Panc1 (cell line): Measurements from ENCODE around the gene PRMT5. TPM values are rescaled to one million over a fixed set of nuclear protein-coding genes. Genes with fewer than 3 reads are reported as not detected.

Experiments
- ATAC-seq: fragments of 200-7000 bp; cut with Tn5 transposase; 2 replicates; pipeline ENCODE4 v1.9.1; 2020; ENCODE audit warnings: mild to moderate bottlenecking, moderate library complexity
- BruUV-seq: library from RNA; stranded (reverse); fragments of 400-500 nt; replicated peaks from 2 replicates; lab custom pipeline; 2021; lab: Mats Ljungman, UMichigan
- CTCF ChIA-PET: fragments of 300-600 bp; sonication (Branson Sonifier 250); formaldehyde crosslinking; loops from one replicate; lab custom pipeline; 2022; ENCODE audit warnings: antibody characterized with exemption; lab: Charles Lee
- POLR2A ChIA-PET: fragments of 300-600 bp; sonication (Branson Sonifier 250); formaldehyde crosslinking; loops from one replicate; lab custom pipeline; 2022; ENCODE audit warnings: antibody characterized with exemption; lab: Charles Lee
- DNase-seq: peaks from one replicate; pipeline ENCODE4 v3.0.0-alpha.2; 2010; ENCODE audit warnings: low read depth, low spot score
- H3K27ac ChIP-seq: 2 replicates; pipeline ENCODE4 v1.5.1; 2011; ENCODE audit warnings: mild to moderate bottlenecking, low read length, inconsistent platforms
- H3K27me3 ChIP-seq: fragments of 200-500 bp; sonication (Bioruptor generic); 2 replicates; pipeline ENCODE4 v1.6.0; 2014; ENCODE audit warnings: low read length, inconsistent platforms; ENCODE audit not compliant: control insufficient read depth, insufficient read depth
- H3K36me3 ChIP-seq: fragments of 200-500 bp; sonication (Bioruptor generic); 2 replicates; pipeline ENCODE4 v1.5.1; 2014; ENCODE audit warnings: inconsistent platforms, mild to moderate bottlenecking, low read length, moderate library complexity; ENCODE audit not compliant: control insufficient read depth, insufficient read depth
- H3K4me1 ChIP-seq: 2 replicates; pipeline ENCODE4 v1.5.1; 2011; ENCODE audit warnings: inconsistent platforms, mild to moderate bottlenecking, low read length, moderate library complexity; ENCODE audit not compliant: control insufficient read depth, insufficient read depth
- H3K4me3 ChIP-seq, 2 experiments: 2 replicates each; pipeline ENCODE4 v1.5.1; 2011 to 2012; ENCODE audit warnings: low read depth in 2 of 2, low read length in 2 of 2, mild to moderate bottlenecking in 2 of 2, inconsistent platforms in 1 of 2, moderate library complexity in 1 of 2
- H3K9me3 ChIP-seq: fragments of 200-500 bp; sonication (Bioruptor generic); 2 replicates; pipeline ENCODE4 v1.5.1; 2014; ENCODE audit warnings: low read depth, mild to moderate bottlenecking, inconsistent platforms, low read length, moderate library complexity; ENCODE audit not compliant: control insufficient read depth, insufficient read depth
- POLR2AphosphoS5 ChIP-seq: IDR thresholded peaks from 2 replicates; pipeline ENCODE4 v1.6.1; 2012; ENCODE audit warnings: mild to moderate bottlenecking, low read depth, low read length, moderate library complexity
- SIN3A ChIP-seq: IDR thresholded peaks from 2 replicates; pipeline ENCODE4 v1.6.1; 2012; ENCODE audit warnings: low read depth, mild to moderate bottlenecking, low read length, moderate library complexity, borderline replicate concordance; ENCODE audit not compliant: insufficient read depth
- TCF7L2 ChIP-seq: IDR thresholded peaks from 2 replicates; pipeline ENCODE4 v1.6.1; 2011; ENCODE audit warnings: mild to moderate bottlenecking, low read depth, low read length, inconsistent platforms
- in situ Hi-C: cut with HindIII; loops from 2 replicates; pipeline ENCODE4 v1.10.0; 2016; ENCODE audit warnings: low sequenced_read_pairs, low pct_unique_long_range_greater_than_20kb
- intact Hi-C: fragments of 100-400 bp; cut with micrococcal nuclease; formaldehyde crosslinking; loops from one replicate; pipeline ENCODE4 v1.10.0; 2022; ENCODE audit not compliant: unreplicated experiment
- total RNA-seq: library from RNA; stranded (reverse); gene quantifications from one replicate; pipeline ENCODE4 v1.2.1, GENCODE V29; 2021; ENCODE audit not compliant: unreplicated experiment
- TF ChIP-seq, protein P1 (sequence below): fragments of 450-650 bp; IDR thresholded peaks from 2 replicates; pipeline ENCODE4 v1.5.1; 2017; ENCODE audit warnings: mild to moderate bottlenecking
- TF ChIP-seq, protein P2 (sequence below), 2 experiments: IDR thresholded peaks; 2 replicates each; pipeline ENCODE4 v1.6.1; 2011 to 2012; ENCODE audit warnings: low read depth in 2 of 2, control low read depth in 1 of 2, low read length in 1 of 2, mild to moderate bottlenecking in 1 of 2, moderate library complexity in 1 of 2; ENCODE audit not compliant: insufficient read depth in 1 of 2

PRMT5 gene
- total RNA-seq, 1 experiment from 2014 or later = 108 TPM

DNA sequence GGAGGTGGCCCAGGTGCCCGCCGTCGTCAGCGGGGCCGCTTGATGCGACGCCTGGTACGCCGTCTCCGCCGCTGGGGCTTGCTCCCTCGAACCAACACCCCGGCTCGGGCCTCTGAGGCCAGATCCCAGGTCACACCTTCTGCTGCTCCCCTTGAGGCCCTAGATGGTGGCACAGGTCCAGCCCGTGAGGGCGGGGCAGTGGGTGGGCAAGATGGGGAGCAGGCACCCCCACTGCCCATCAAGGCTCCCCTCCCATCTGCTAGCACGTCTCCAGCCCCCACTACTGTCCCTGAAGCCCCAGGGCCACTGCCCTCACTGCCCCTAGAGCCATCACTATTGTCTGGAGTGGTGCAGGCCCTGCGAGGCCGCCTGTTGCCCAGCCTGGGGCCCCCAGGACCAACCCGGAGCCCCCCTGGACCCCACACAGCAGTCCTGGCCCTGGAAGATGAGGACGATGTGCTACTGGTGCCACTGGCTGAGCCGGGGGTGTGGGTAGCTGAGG, 52.1 kb downstream of the PRMT5 start:
- CTCF ChIA-PET = no interaction called here
- no peak overlapping the region for H3K4me3 ChIP-seq
- DNase-seq = no peak
- no peaks in the 10 kb centered on the region for H3K9me3 ChIP-seq
- H3K36me3 ChIP-seq = no peaks in the 10 kb centered on the region; the same call in none of the 2 replicates
- intact Hi-C loops = no loop called here
- no TSS peak for BruUV-seq
- no peaks in the 10 kb centered on the region for H3K27me3 ChIP-seq
- H3K4me1 ChIP-seq = no peaks in the 10 kb centered on the region
- POLR2A ChIA-PET = no interaction called here
- ATAC-seq = no peak
- in situ Hi-C loops = no loop called here
- TF ChIP-seq POLR2AphosphoS5 (no peak), SIN3A (no peak), TCF7L2 (no peak)
- TF ChIP-seq, protein P1, sequence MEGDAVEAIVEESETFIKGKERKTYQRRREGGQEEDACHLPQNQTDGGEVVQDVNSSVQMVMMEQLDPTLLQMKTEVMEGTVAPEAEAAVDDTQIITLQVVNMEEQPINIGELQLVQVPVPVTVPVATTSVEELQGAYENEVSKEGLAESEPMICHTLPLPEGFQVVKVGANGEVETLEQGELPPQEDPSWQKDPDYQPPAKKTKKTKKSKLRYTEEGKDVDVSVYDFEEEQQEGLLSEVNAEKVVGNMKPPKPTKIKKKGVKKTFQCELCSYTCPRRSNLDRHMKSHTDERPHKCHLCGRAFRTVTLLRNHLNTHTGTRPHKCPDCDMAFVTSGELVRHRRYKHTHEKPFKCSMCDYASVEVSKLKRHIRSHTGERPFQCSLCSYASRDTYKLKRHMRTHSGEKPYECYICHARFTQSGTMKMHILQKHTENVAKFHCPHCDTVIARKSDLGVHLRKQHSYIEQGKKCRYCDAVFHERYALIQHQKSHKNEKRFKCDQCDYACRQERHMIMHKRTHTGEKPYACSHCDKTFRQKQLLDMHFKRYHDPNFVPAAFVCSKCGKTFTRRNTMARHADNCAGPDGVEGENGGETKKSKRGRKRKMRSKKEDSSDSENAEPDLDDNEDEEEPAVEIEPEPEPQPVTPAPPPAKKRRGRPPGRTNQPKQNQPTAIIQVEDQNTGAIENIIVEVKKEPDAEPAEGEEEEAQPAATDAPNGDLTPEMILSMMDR = no peak
- TF ChIP-seq, protein P2, sequence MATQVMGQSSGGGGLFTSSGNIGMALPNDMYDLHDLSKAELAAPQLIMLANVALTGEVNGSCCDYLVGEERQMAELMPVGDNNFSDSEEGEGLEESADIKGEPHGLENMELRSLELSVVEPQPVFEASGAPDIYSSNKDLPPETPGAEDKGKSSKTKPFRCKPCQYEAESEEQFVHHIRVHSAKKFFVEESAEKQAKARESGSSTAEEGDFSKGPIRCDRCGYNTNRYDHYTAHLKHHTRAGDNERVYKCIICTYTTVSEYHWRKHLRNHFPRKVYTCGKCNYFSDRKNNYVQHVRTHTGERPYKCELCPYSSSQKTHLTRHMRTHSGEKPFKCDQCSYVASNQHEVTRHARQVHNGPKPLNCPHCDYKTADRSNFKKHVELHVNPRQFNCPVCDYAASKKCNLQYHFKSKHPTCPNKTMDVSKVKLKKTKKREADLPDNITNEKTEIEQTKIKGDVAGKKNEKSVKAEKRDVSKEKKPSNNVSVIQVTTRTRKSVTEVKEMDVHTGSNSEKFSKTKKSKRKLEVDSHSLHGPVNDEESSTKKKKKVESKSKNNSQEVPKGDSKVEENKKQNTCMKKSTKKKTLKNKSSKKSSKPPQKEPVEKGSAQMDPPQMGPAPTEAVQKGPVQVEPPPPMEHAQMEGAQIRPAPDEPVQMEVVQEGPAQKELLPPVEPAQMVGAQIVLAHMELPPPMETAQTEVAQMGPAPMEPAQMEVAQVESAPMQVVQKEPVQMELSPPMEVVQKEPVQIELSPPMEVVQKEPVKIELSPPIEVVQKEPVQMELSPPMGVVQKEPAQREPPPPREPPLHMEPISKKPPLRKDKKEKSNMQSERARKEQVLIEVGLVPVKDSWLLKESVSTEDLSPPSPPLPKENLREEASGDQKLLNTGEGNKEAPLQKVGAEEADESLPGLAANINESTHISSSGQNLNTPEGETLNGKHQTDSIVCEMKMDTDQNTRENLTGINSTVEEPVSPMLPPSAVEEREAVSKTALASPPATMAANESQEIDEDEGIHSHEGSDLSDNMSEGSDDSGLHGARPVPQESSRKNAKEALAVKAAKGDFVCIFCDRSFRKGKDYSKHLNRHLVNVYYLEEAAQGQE (IDR thresholded peaks at IDR 0.05; ENCODE audit: insufficient read depth in 1 of 2, low read depth in 2 of 2, low read length in 1 of 2) = no peak
- H3K27ac ChIP-seq = no peak overlapping the region

DNA sequence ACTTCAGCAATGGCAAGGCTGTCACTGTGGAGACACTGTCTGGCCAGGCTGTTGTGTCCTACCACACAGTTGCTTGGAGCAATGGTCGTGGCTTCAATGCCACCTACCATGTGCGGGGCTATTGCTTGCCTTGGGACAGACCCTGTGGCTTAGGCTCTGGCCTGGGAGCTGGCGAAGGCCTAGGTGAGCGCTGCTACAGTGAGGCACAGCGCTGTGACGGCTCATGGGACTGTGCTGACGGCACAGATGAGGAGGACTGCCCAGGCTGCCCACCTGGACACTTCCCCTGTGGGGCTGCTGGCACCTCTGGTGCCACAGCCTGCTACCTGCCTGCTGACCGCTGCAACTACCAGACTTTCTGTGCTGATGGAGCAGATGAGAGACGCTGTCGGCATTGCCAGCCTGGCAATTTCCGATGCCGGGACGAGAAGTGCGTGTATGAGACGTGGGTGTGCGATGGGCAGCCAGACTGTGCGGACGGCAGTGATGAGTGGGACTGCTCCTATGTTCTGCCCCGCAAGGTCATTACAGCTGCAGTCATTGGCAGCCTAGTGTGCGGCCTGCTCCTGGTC, 53.3 kb downstream of the PRMT5 start:
- in situ Hi-C loops (no loop called here), intact Hi-C loops (no loop called here)
- H3K9me3 ChIP-seq = no peaks in the 10 kb centered on the region
- no peak overlapping the region for H3K4me3 ChIP-seq
- H3K4me1 ChIP-seq = peaks cover 2% of the 10 kb centered on the region; the same call in 1 of the 2 replicates
- POLR2A ChIA-PET = no interaction called here
- CTCF ChIA-PET = no interaction called here
- no peaks in the 10 kb centered on the region for H3K27me3 ChIP-seq
- BruUV-seq = no TSS peak
- H3K36me3 ChIP-seq = no peaks in the 10 kb centered on the region; the same call in none of the 2 replicates
- DNase-seq (no peak), ATAC-seq (no peak)
- no peak overlapping the region for H3K27ac ChIP-seq
- TF ChIP-seq, protein P1 = no peak
- TF ChIP-seq, protein P2 (IDR thresholded peaks at IDR 0.05; ENCODE audit: insufficient read depth in 1 of 2, low read depth in 2 of 2, low read length in 1 of 2) = no peak
- TF ChIP-seq TCF7L2 (no peak), POLR2AphosphoS5 (no peak), SIN3A (no peak)
